Epithelial cell of proximal tubule (primary cell): Measurements from ENCODE around the gene PSMA1. TPM values are rescaled to one million over a fixed set of nuclear protein-coding genes. Genes with fewer than 3 reads are reported as not detected.

Experiments used
- DNase-seq: peaks from one replicate; pipeline ENCODE4 v3.0.0-alpha.2; 2011; ENCODE audit warnings: low read depth
- H3K4me3 ChIP-seq: 2 replicates; pipeline ENCODE4 v1.5.1; 2011; ENCODE audit warnings: low read depth, mild to moderate bottlenecking, low read length
- CTCF ChIP-seq: conservative IDR thresholded peaks from 2 replicates; pipeline ENCODE4 v1.5.1; 2012; ENCODE audit warnings: low read depth, mild to moderate bottlenecking, low read length
- total RNA-seq: library from RNA; depleted of rRNA; stranded (reverse); fragments of >200 nt; gene quantifications from 2 replicates; pipeline ENCODE4 v1.2.3, GENCODE V29; 2015

Gene PSMA1
- total RNA-seq, 1 donor from 2014 or later, result 162 TPM

- no peak for TF ChIP-seq CTCF
- H3K4me3 ChIP-seq, result no peak overlapping the region
- no peak for DNase-seq
These were observed 31.9 kb upstream of the PSMA1 start for GRCh38 chr11:14552089-14552488.

- no peak overlapping the region for H3K4me3 ChIP-seq
- TF ChIP-seq CTCF, result no peak
- DNase-seq, result no peak
These were observed 31.2 kb upstream of the PSMA1 start for GRCh38 chr11:14551380-14551779.

- DNase-seq, result no peak
- no peak for TF ChIP-seq CTCF
- H3K4me3 ChIP-seq, result no peak overlapping the region
These were observed 29.7 kb upstream of the PSMA1 start for GRCh38 chr11:14549891-14550290.

GRCh38 chr11:14547440-14547839 is 27.3 kb upstream of the PSMA1 start:
- H3K4me3 ChIP-seq, result no peak overlapping the region
- TF ChIP-seq CTCF, result no peak
- DNase-seq, result no peak

GRCh38 chr11:14546672-14547071 is 26.5 kb upstream of the PSMA1 start:
- no peak overlapping the region for H3K4me3 ChIP-seq
- no peak for DNase-seq
- no peak for TF ChIP-seq CTCF

GRCh38 chr11:14544611-14545010 is 24.4 kb upstream of the PSMA1 start:
- DNase-seq, result no peak
- no peak overlapping the region for H3K4me3 ChIP-seq
- TF ChIP-seq CTCF, result no peak

- no peak overlapping the region for H3K4me3 ChIP-seq
- DNase-seq, result no peak
- no peak for TF ChIP-seq CTCF
These were observed 23.1 kb upstream of the PSMA1 start for GRCh38 chr11:14543260-14543659.
